Measurements from ENCODE around the gene SCFD2. TPM values are rescaled to one million over a fixed set of nuclear protein-coding genes. Genes with fewer than 3 reads are reported as not detected.
A peak's percentile ranks its signal among the peaks of the same experiment; 100 is the strongest.

Gene SCFD2
- total and polyA plus RNA-seq, 4 donors, result 5.2 to 28.7 (median 16.4) TPM

GRCh38 chr4:52903273-52903672, 462.6 kb downstream of the SCFD2 start:
- Histone ChIP-seq H3K9ac (ENCODE audit: insufficient read depth in 1 of 2, low read length in 2 of 2) (no peak overlapping the region), H3K4me1 (ENCODE audit: control insufficient read depth in 5 of 5, insufficient read depth in 5 of 5, low read length in 5 of 5) (peaks cover 0 to 18% (median 0%) of the 10 kb centered on the region in 5 donors), H3K4me3 (no peak overlapping the region), H3K9me3 (ENCODE audit: control insufficient read depth in 4 of 4, insufficient read depth in 3 of 4, low read length in 3 of 4) (peaks cover 0 to 5% (median 2%) of the 10 kb centered on the region in 4 donors), H3K36me3 (ENCODE audit: control insufficient read depth in 4 of 4, insufficient read depth in 4 of 4, low read length in 4 of 4) (peaks cover 0 to 6% (median 1%) of the 10 kb centered on the region in 4 donors), H3K27ac (ENCODE audit: low read depth in 1 of 2, low read length in 1 of 2) (no peak overlapping the region), H3K27me3 (ENCODE audit: control insufficient read depth in 3 of 3, insufficient read depth in 3 of 3, low read length in 2 of 3) (no peaks in the 10 kb centered on the region)
- WGBS, 2 donors, result 90 to 98% methylated on average over 4 of the region's 4 CpGs
- no peak for TF ChIP-seq CTCF (IDR thresholded peaks at IDR 0.05; ENCODE audit: control extremely low read depth, extremely low read depth)
- ATAC-seq (ENCODE audit: insufficient read depth, low FRiP score) (no peak), DNase-seq (no peak)

- Histone ChIP-seq H3K9ac (ENCODE audit: insufficient read depth in 1 of 2, low read length in 2 of 2) (no peak overlapping the region), H3K27ac (ENCODE audit: low read depth in 1 of 2, low read length in 1 of 2) (no peak overlapping the region), H3K27me3 (ENCODE audit: control insufficient read depth in 3 of 3, insufficient read depth in 3 of 3, low read length in 2 of 3) (no peaks in the 10 kb centered on the region), H3K4me1 (ENCODE audit: control insufficient read depth in 5 of 5, insufficient read depth in 5 of 5, low read length in 5 of 5) (peaks cover 0 to 18% (median 0%) of the 10 kb centered on the region in 5 donors), H3K4me3 (no peak overlapping the region), H3K36me3 (ENCODE audit: control insufficient read depth in 4 of 4, insufficient read depth in 4 of 4, low read length in 4 of 4) (peaks cover 0 to 2% (median 0%) of the 10 kb centered on the region in 4 donors), H3K9me3 (ENCODE audit: control insufficient read depth in 4 of 4, insufficient read depth in 3 of 4, low read length in 3 of 4) (no peaks in the 10 kb centered on the region)
- 86 to 97% methylated on average over 1 of the region's 1 CpG for WGBS, 2 donors
- no peak for ATAC-seq (ENCODE audit: insufficient read depth, low FRiP score)
- DNase-seq, result no peak
- no peak for TF ChIP-seq CTCF (IDR thresholded peaks at IDR 0.05; ENCODE audit: control extremely low read depth, extremely low read depth)
These were observed 471.4 kb downstream of the SCFD2 start for GRCh38 chr4:52894443-52894842.

- H3K27ac ChIP-seq (ENCODE audit: low read depth in 1 of 2, low read length in 1 of 2), result no peak overlapping the region
- ATAC-seq (ENCODE audit: insufficient read depth, low FRiP score), result no peak
These were observed 473.0 kb downstream of the SCFD2 start for GRCh38 chr4:52892880-52893279.

More at GRCh38 chr4:52892880-52893279, 473.0 kb downstream of the SCFD2 start:
- peak in 1 of 3 donors; percentile 30 for DNase-seq
- H3K9me3 ChIP-seq (ENCODE audit: control insufficient read depth in 4 of 4, insufficient read depth in 3 of 4, low read length in 3 of 4), result no peaks in the 10 kb centered on the region
- H3K4me3 ChIP-seq, result no peak overlapping the region
- TF ChIP-seq CTCF (IDR thresholded peaks at IDR 0.05; ENCODE audit: control extremely low read depth, extremely low read depth), result no peak
- H3K9ac ChIP-seq (ENCODE audit: insufficient read depth in 1 of 2, low read length in 2 of 2), result no peak overlapping the region
- 85 to 90% methylated on average over 3 of the region's 3 CpGs for WGBS, 2 donors
- peaks cover 0 to 18% (median 0%) of the 10 kb centered on the region in 5 donors for H3K4me1 ChIP-seq (ENCODE audit: control insufficient read depth in 5 of 5, insufficient read depth in 5 of 5, low read length in 5 of 5)
- peaks cover 0 to 2% (median 0%) of the 10 kb centered on the region in 4 donors for H3K36me3 ChIP-seq (ENCODE audit: control insufficient read depth in 4 of 4, insufficient read depth in 4 of 4, low read length in 4 of 4)
- no peaks in the 10 kb centered on the region for H3K27me3 ChIP-seq (ENCODE audit: control insufficient read depth in 3 of 3, insufficient read depth in 3 of 3, low read length in 2 of 3)

All from lung (tissue), 12 donors.